ENCODE results near the gene CNKSR3. TPM values are rescaled to one million over a fixed set of nuclear protein-coding genes. Genes with fewer than 3 reads are reported as not detected.

CNKSR3 gene
- total RNA-seq, result 1 to 10 TPM; 4.5 to 7.8 (median 7.0) TPM

DNA sequence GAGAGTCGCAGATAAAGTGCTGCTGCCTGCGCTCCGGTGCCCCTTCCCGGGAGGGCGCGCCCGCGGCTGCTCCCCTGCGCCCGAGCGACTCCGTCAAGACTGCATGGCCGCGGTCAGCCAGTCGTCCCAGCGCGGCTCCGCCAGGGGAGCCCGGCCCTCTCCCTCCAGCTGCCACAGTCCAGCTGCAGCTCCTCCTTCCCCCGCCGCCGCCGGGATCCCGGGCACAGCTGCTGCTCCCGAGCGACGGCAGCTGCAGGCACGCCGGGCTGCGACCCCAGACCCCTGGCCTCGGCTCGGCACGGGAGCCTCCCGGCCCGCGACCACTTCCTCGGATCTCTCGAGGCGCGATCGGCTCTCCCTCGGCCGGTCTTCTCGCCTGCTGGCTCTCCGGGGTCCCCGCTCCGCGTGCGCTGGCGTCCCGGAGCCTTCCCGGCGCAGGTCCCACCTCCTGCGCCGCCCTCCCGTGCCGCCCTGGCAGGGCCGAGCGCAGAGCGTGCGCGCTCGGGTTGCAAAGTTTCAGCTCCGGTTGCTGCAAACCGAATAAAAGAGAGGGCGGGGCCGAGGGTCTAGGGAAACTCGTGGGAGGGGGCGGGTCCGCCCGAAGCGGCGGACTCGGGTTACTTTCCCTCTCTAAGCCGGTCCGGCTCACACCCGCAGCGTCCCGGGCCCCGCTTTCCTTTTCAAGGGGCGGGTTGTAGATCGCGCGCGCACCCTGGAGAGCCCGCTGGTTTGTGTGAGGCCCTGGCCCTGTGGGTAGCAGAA, at the start of gene CNKSR3:
CNKSR3 (minus strand) TSS at position 542 of the 762 bp plus-strand sequence. CDS start 571 bp downstream, outside the sequence.
- Histone ChIP-seq H3K4me3 (replicated peaks in 1 of 3) (peak within 1 kb of the TSS; percentile 20 to 74 (median 46)), H3K4me1 (peaks cover 15 to 22% of the 10 kb centered on the region in 2 donors), H3K9me3 (no peaks in the 10 kb centered on the region), H3K27ac (peak within 1 kb of the TSS; percentile 79 to 95 (median 85)), H3K36me3 (no peaks in the 10 kb centered on the region), H3K27me3 (no peaks in the 10 kb centered on the region)
- DNase-seq, result peak; percentile 97
- WGBS, 2 donors, result 0% methylated on average over 21 to 23 of the region's 86 CpGs
- intact Hi-C loops (cut with DNase I), result no loop called here
- TF ChIP-seq, protein P1, sequence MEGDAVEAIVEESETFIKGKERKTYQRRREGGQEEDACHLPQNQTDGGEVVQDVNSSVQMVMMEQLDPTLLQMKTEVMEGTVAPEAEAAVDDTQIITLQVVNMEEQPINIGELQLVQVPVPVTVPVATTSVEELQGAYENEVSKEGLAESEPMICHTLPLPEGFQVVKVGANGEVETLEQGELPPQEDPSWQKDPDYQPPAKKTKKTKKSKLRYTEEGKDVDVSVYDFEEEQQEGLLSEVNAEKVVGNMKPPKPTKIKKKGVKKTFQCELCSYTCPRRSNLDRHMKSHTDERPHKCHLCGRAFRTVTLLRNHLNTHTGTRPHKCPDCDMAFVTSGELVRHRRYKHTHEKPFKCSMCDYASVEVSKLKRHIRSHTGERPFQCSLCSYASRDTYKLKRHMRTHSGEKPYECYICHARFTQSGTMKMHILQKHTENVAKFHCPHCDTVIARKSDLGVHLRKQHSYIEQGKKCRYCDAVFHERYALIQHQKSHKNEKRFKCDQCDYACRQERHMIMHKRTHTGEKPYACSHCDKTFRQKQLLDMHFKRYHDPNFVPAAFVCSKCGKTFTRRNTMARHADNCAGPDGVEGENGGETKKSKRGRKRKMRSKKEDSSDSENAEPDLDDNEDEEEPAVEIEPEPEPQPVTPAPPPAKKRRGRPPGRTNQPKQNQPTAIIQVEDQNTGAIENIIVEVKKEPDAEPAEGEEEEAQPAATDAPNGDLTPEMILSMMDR (IDR thresholded peaks at IDR 0.05), result no peak
- peak; percentile 57 to 93 for TF ChIP-seq POLR2A (IDR thresholded peaks at IDR 0.05)

DNA sequence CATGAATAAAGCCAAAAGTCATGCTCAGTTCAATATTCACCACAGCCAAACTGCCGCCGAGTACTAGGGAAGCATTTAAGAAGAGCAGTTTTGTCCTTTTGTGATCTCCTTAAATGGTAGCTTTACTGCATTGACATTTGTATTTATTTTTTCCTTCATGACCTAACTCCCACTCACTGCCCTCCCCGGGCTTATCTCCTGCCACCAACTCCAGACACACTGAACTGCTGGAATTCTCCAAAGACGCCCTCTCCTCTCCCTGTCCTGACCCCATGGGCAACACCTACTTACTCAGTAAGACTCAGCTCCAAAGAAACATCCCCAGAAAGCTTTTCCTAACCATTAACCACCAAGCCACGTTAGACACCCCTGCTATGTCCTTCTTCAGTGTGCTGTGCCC, 48.5 kb upstream of the CNKSR3 start:
- no peaks in the 10 kb centered on the region for H3K9me3 ChIP-seq
- H3K27me3 ChIP-seq, result no peaks in the 10 kb centered on the region
- WGBS, 2 donors, result 69 to 73% methylated on average over 5 of the region's 5 CpGs
- peaks cover 7 to 13% of the 10 kb centered on the region in 2 donors for H3K4me1 ChIP-seq
- TF ChIP-seq, protein P1 (IDR thresholded peaks at IDR 0.05), result no peak
- no peak for TF ChIP-seq POLR2A (IDR thresholded peaks at IDR 0.05)
- H3K27ac ChIP-seq, result no peak overlapping the region
- H3K4me3 ChIP-seq (replicated peaks in 1 of 3), result no peak overlapping the region
- H3K36me3 ChIP-seq, result no peaks in the 10 kb centered on the region
- DNase-seq, result no peak
- intact Hi-C loops (cut with DNase I), result no loop called here

- intact Hi-C loops (cut with DNase I), result no loop called here
- no peaks in the 10 kb centered on the region for H3K36me3 ChIP-seq
- 92 to 95% methylated on average over 6 of the region's 6 CpGs for WGBS, 2 donors
- DNase-seq, result no peak
- no peak overlapping the region for H3K27ac ChIP-seq
- H3K4me3 ChIP-seq (replicated peaks in 1 of 3), result no peak overlapping the region
- no peaks in the 10 kb centered on the region for H3K27me3 ChIP-seq
- H3K9me3 ChIP-seq, result no peaks in the 10 kb centered on the region
- no peak for TF ChIP-seq POLR2A (IDR thresholded peaks at IDR 0.05)
- TF ChIP-seq, protein P1 (IDR thresholded peaks at IDR 0.05), result no peak
- H3K4me1 ChIP-seq, result peaks cover 7 to 13% of the 10 kb centered on the region in 2 donors
These were observed 48.0 kb upstream of the CNKSR3 start for GRCh38 chr6:154558513-154558912.

GRCh38 chr6:154555073-154555677, 44.7 kb upstream of the CNKSR3 start:
- intact Hi-C loops (cut with DNase I), result no loop called here
- TF ChIP-seq, protein P1 (IDR thresholded peaks at IDR 0.05), result no peak
- no peak for TF ChIP-seq POLR2A (IDR thresholded peaks at IDR 0.05)
- Histone ChIP-seq H3K27ac (peak overlapping the region in 2 of 3 donors; percentile 23 to 45), H3K9me3 (no peaks in the 10 kb centered on the region), H3K36me3 (no peaks in the 10 kb centered on the region), H3K4me3 (replicated peaks in 1 of 3) (no peak overlapping the region), H3K4me1 (peaks cover 7 to 13% of the 10 kb centered on the region in 2 donors), H3K27me3 (no peaks in the 10 kb centered on the region)
- WGBS, 2 donors, result 55 to 58% methylated on average over 7 of the region's 7 CpGs
- peak; percentile 60 to 70 for DNase-seq

DNA sequence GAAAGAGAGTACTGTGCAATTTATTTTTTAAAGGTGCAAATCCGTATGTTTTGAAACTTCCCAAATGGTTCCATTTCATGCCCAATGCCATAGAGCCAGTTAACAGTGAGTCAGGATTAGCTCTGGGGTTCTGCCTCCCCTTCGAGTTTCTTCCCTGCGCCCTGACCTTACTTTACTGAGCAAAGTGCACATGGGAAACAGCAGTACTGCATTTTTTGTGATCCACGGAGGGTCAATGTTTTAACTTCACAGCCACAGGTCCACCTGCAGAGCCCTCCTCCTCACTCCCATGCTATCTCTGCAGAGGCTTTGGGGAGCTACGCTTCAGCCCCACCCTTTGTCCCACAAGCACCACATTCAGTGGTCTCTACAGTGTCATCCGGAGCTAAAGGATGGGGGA, 44.0 kb upstream of the CNKSR3 start:
- peaks cover 7 to 13% of the 10 kb centered on the region in 2 donors for H3K4me1 ChIP-seq
- intact Hi-C loops (cut with DNase I), result no loop called here
- H3K27ac ChIP-seq, result peak overlapping the region in 2 of 3 donors; percentile 23 to 45
- TF ChIP-seq, protein P1 (IDR thresholded peaks at IDR 0.05), result no peak
- TF ChIP-seq POLR2A (IDR thresholded peaks at IDR 0.05), result no peak
- H3K36me3 ChIP-seq, result no peaks in the 10 kb centered on the region
- no peak for DNase-seq
- no peaks in the 10 kb centered on the region for H3K9me3 ChIP-seq
- H3K27me3 ChIP-seq, result no peaks in the 10 kb centered on the region
- 82 to 86% methylated on average over 6 of the region's 6 CpGs for WGBS, 2 donors
- H3K4me3 ChIP-seq (replicated peaks in 1 of 3), result no peak overlapping the region

Data from thyroid gland (tissue), 4 donors.